Measurements from ENCODE around the gene SLC13A4. TPM values are rescaled to one million over a fixed set of nuclear protein-coding genes. Genes with fewer than 3 reads are reported as not detected.

The SLC13A4 gene
- total RNA-seq, 1 donor from 2014 or later: 5.2 TPM

- H3K27ac Mint-ChIP-seq: no peak overlapping the region
- H3K9me3 Mint-ChIP-seq: no peaks in the 10 kb centered on the region
- DNase-seq (ENCODE audit: extremely low spot score, unreplicated experiment): no peak
- H3K4me1 Mint-ChIP-seq (ENCODE audit: unreplicated experiment): peaks cover 30% of the 10 kb centered on the region
- H3K4me3 Mint-ChIP-seq: no peak overlapping the region
- H3K36me3 Mint-ChIP-seq: no peaks in the 10 kb centered on the region
- no peak for TF ChIP-seq CTCF (conservative IDR thresholded peaks at IDR 0.05)
- peaks cover 13% of the 10 kb centered on the region for H3K27me3 Mint-ChIP-seq
Observed at GRCh38 chr7:135723411-135723810, 4.6 kb downstream of the SLC13A4 start.

- Mint-ChIP-seq H3K4me1 (ENCODE audit: unreplicated experiment) (peaks cover 23% of the 10 kb centered on the region), H3K9me3 (no peaks in the 10 kb centered on the region), H3K27me3 (peaks cover 11% of the 10 kb centered on the region), H3K4me3 (no peak overlapping the region), H3K36me3 (no peaks in the 10 kb centered on the region), H3K27ac (no peak overlapping the region)
- TF ChIP-seq CTCF (conservative IDR thresholded peaks at IDR 0.05): no peak
- DNase-seq (ENCODE audit: extremely low spot score, unreplicated experiment): no peak
Observed at GRCh38 chr7:135721198-135721820, 6.7 kb downstream of the SLC13A4 start.

GRCh38 chr7:135719688-135720087 lies 8.3 kb downstream of the SLC13A4 start:
- Mint-ChIP-seq H3K36me3 (no peaks in the 10 kb centered on the region), H3K4me3 (no peak overlapping the region), H3K27ac (no peak overlapping the region), H3K4me1 (ENCODE audit: unreplicated experiment) (peaks cover 17% of the 10 kb centered on the region), H3K9me3 (no peaks in the 10 kb centered on the region), H3K27me3 (peaks cover 6% of the 10 kb centered on the region)
- no peak for DNase-seq (ENCODE audit: extremely low spot score, unreplicated experiment)
- no peak for TF ChIP-seq CTCF (conservative IDR thresholded peaks at IDR 0.05)

- Mint-ChIP-seq H3K27ac (no peak overlapping the region), H3K36me3 (no peaks in the 10 kb centered on the region), H3K4me1 (ENCODE audit: unreplicated experiment) (peaks cover 17% of the 10 kb centered on the region), H3K4me3 (no peak overlapping the region), H3K9me3 (no peaks in the 10 kb centered on the region), H3K27me3 (peaks cover 4% of the 10 kb centered on the region)
- TF ChIP-seq CTCF (conservative IDR thresholded peaks at IDR 0.05): no peak
- no peak for DNase-seq (ENCODE audit: extremely low spot score, unreplicated experiment)
Observed at GRCh38 chr7:135718794-135719437, 9.1 kb downstream of the SLC13A4 start.

GRCh38 chr7:135718219-135718618 lies 9.8 kb downstream of the SLC13A4 start:
- Mint-ChIP-seq H3K4me1 (ENCODE audit: unreplicated experiment) (peaks cover 13% of the 10 kb centered on the region), H3K27ac (no peak overlapping the region), H3K36me3 (no peaks in the 10 kb centered on the region)

More at GRCh38 chr7:135718219-135718618, 9.8 kb downstream of the SLC13A4 start:
- H3K27me3 Mint-ChIP-seq: peaks cover 3% of the 10 kb centered on the region
- no peak overlapping the region for H3K4me3 Mint-ChIP-seq
- DNase-seq (ENCODE audit: extremely low spot score, unreplicated experiment): no peak
- no peak for TF ChIP-seq CTCF (conservative IDR thresholded peaks at IDR 0.05)
- H3K9me3 Mint-ChIP-seq: no peaks in the 10 kb centered on the region
